ENCODE measurements around the gene LITAF. TPM values are rescaled to one million over a fixed set of nuclear protein-coding genes. Genes with fewer than 3 reads are reported as not detected.

Gene LITAF
- total RNA-seq, 1 experiment from 2014 or later = 244 TPM

- Histone ChIP-seq H3K4me1 (replicated peaks; ENCODE audit: insufficient read depth) (peaks cover 21% of the 10 kb centered on the region), H3K27ac (no peak overlapping the region), H3K4me3 (no peak overlapping the region), H3K79me2 (ENCODE audit: low read depth) (no peaks in the 10 kb centered on the region), H4K20me1 (ENCODE audit: insufficient read depth) (no peaks in the 10 kb centered on the region), H3K27me3 (ENCODE audit: insufficient read depth, low read depth) (no peaks in the 10 kb centered on the region), H3F3A (ENCODE audit: insufficient read depth, low read depth) (peaks cover 24% of the 10 kb centered on the region), H3K9me3 (ENCODE audit: insufficient read depth, low read depth) (no peaks in the 10 kb centered on the region), H3K4me2 (no peak overlapping the region), H3K36me3 (ENCODE audit: low read depth) (no peaks in the 10 kb centered on the region), H2AFZ (no peak overlapping the region), H3K9me2 (ENCODE audit: insufficient read depth) (no peaks in the 10 kb centered on the region)
- TF ChIP-seq EZH2 (IDR thresholded peaks at IDR 0.05; ENCODE audit: low read depth) = no peak
- TF ChIP-seq, protein P1, sequence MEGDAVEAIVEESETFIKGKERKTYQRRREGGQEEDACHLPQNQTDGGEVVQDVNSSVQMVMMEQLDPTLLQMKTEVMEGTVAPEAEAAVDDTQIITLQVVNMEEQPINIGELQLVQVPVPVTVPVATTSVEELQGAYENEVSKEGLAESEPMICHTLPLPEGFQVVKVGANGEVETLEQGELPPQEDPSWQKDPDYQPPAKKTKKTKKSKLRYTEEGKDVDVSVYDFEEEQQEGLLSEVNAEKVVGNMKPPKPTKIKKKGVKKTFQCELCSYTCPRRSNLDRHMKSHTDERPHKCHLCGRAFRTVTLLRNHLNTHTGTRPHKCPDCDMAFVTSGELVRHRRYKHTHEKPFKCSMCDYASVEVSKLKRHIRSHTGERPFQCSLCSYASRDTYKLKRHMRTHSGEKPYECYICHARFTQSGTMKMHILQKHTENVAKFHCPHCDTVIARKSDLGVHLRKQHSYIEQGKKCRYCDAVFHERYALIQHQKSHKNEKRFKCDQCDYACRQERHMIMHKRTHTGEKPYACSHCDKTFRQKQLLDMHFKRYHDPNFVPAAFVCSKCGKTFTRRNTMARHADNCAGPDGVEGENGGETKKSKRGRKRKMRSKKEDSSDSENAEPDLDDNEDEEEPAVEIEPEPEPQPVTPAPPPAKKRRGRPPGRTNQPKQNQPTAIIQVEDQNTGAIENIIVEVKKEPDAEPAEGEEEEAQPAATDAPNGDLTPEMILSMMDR (conservative IDR thresholded peaks at IDR 0.05) = no peak
- CTCF ChIA-PET = no interaction called here
- DNase-seq = no peak
- intact Hi-C loops (cut with micrococcal nuclease; ENCODE audit: unreplicated experiment) = no loop called here
- no TSS peak for BruUV-seq (replicated peaks)
- POLR2A ChIA-PET (ENCODE audit: unreplicated experiment) = interaction anchor here (0.7 kb wide), 1 partner anchor 34 kb away, joined by 4 read pairs; no protein-coding TSS in a partner anchor
Measured at GRCh38 chr16:11501632-11502031, 85.1 kb downstream of the LITAF start.

DNA sequence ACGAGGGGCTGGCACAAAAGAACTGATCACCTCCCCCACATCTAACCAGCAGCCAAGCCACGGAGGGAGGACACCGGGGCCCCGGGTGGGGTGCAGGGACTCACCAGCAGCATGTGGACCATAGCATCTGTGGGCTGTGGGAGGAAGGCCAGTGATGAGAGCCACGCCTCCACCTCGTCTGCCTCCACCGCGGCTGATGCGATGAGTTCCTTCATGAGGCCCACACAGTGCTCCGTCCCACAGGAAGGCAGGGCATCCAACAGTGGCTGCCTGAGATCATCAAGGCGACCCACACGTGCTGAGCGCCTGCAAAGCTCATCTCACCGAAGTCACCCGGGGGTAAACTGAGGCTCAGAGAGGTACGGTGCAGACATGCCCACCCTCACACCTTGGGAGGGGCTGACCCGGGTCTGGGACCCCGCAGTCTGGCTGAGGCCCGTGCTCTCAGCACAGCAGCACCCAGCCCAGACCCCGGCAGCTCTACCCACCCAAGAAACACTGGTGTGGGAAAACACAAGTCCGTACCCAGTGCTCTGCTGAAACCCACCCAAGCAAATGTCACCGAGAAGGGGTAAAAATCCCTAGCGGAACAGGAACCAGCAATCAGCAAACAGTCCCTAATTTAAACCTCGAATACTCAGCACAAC is 85.9 kb downstream of the LITAF start:
- Histone ChIP-seq H3K9me3 (ENCODE audit: insufficient read depth, low read depth) (no peaks in the 10 kb centered on the region), H2AFZ (no peak overlapping the region), H3K79me2 (ENCODE audit: low read depth) (no peaks in the 10 kb centered on the region), H3K27ac (no peak overlapping the region), H3F3A (ENCODE audit: insufficient read depth, low read depth) (peaks cover 18% of the 10 kb centered on the region), H3K4me3 (no peak overlapping the region), H3K36me3 (ENCODE audit: low read depth) (no peaks in the 10 kb centered on the region), H3K4me2 (no peak overlapping the region), H3K9me2 (ENCODE audit: insufficient read depth) (no peaks in the 10 kb centered on the region), H4K20me1 (ENCODE audit: insufficient read depth) (no peaks in the 10 kb centered on the region), H3K4me1 (replicated peaks; ENCODE audit: insufficient read depth) (peaks cover 20% of the 10 kb centered on the region), H3K27me3 (ENCODE audit: insufficient read depth, low read depth) (no peaks in the 10 kb centered on the region)
- TF ChIP-seq, protein P1 (conservative IDR thresholded peaks at IDR 0.05) = no peak
- no peak for TF ChIP-seq EZH2 (IDR thresholded peaks at IDR 0.05; ENCODE audit: low read depth)
- DNase-seq = no peak
- intact Hi-C loops (cut with micrococcal nuclease; ENCODE audit: unreplicated experiment) = no loop called here
- BruUV-seq (replicated peaks) = no TSS peak
- CTCF ChIA-PET = no interaction called here
- POLR2A ChIA-PET (ENCODE audit: unreplicated experiment) = no interaction called here

GRCh38 chr16:11499295-11500089 is 87.2 kb downstream of the LITAF start:
- Histone ChIP-seq H3K4me2 (no peak overlapping the region), H3K36me3 (ENCODE audit: low read depth) (no peaks in the 10 kb centered on the region), H3K9me2 (ENCODE audit: insufficient read depth) (no peaks in the 10 kb centered on the region), H3K9me3 (ENCODE audit: insufficient read depth, low read depth) (no peaks in the 10 kb centered on the region), H4K20me1 (ENCODE audit: insufficient read depth) (no peaks in the 10 kb centered on the region), H3K27ac (no peak overlapping the region), H3K4me1 (replicated peaks; ENCODE audit: insufficient read depth) (peaks cover 20% of the 10 kb centered on the region), H3K79me2 (ENCODE audit: low read depth) (no peaks in the 10 kb centered on the region), H3K27me3 (ENCODE audit: insufficient read depth, low read depth) (no peaks in the 10 kb centered on the region), H3K4me3 (no peak overlapping the region), H3F3A (ENCODE audit: insufficient read depth, low read depth) (peaks cover 18% of the 10 kb centered on the region), H2AFZ (no peak overlapping the region)
- BruUV-seq (replicated peaks) = no TSS peak
- TF ChIP-seq EZH2 (IDR thresholded peaks at IDR 0.05; ENCODE audit: low read depth) = no peak
- CTCF ChIA-PET = interaction anchor here (3.2 kb wide), 1 partner anchor 33 kb away, joined by 12 read pairs; no protein-coding TSS in a partner anchor
- intact Hi-C loops (cut with micrococcal nuclease; ENCODE audit: unreplicated experiment) = loop anchor here (2.0 to 10.0 kb wide), 5 partner anchors 33 to 507 kb away; partner anchors contain the start of gene LITAF
- DNase-seq = peak; percentile 49 to 84
- POLR2A ChIA-PET (ENCODE audit: unreplicated experiment) = no interaction called here
